HCT116 (cell line): ENCODE measurements around the gene MTARC2.

Experiments used
- CTCF ChIP-seq, 3 experiments: fragments of 200-600 bp in 1 of 3; sonication (generic) in 1 of 3; IDR thresholded peaks in 2 of 3; conservative IDR thresholded peaks in 1 of 3; 2 replicates each; pipeline ENCODE4 v1.5.1; 2012 to 2017; ENCODE audit warnings: low read depth in 2 of 3, low read length in 2 of 3, antibody characterized with exemption in 1 of 3, borderline replicate concordance in 1 of 3, control low read depth in 1 of 3, mild to moderate bottlenecking in 1 of 3, mixed read lengths in 1 of 3, mixed run types in 1 of 3, moderate library complexity in 1 of 3; ENCODE audit not compliant: insufficient read depth in 1 of 3
- POLR2A ChIP-seq: IDR thresholded peaks from 2 replicates; pipeline ENCODE4 v1.7.0; 2011; ENCODE audit warnings: borderline replicate concordance; ENCODE audit not compliant: insufficient read depth, insufficient read length; ENCODE audit errors: extremely low read depth
- RAD21 ChIP-seq: IDR thresholded peaks from 2 replicates; pipeline ENCODE4 v1.6.1; 2012; ENCODE audit warnings: low read depth, mild to moderate bottlenecking
- REST ChIP-seq: IDR thresholded peaks from 2 replicates; pipeline ENCODE4 v1.6.1; 2012; ENCODE audit warnings: low read depth
- TF ChIP-seq, protein P1 (sequence below): IDR thresholded peaks from 2 replicates; pipeline ENCODE4 v1.6.1; 2011; ENCODE audit warnings: mild to moderate bottlenecking, low read length, moderate library complexity; ENCODE audit not compliant: insufficient replicate concordance; ENCODE audit errors: extremely low read depth

DNA sequence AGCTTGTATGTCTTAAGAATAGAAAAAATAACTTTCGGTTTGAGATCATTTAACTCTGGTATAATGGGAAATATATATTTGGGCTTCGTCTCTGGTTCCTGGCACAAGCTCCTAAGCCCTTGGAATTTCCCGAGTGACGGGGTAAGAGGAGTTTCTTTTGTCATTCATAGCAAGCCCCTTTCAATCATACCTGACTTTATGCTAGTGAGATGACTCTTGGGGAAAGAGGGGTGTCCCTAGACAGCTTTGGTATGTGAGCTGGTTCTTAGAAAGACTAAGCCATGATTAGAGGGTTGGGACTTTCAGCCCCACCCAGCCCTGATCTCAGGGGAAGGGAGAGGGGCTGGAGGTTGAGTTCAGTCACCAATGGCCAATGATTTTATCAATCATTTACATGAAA, 24.7 kb downstream of the MTARC2 start:
- no peak for TF ChIP-seq CTCF (IDR thresholded peaks at IDR 0.05 in 2 of 3, conservative IDR thresholded peaks at IDR 0.05 in 1 of 3; ENCODE audit: borderline replicate concordance in 1 of 3, insufficient read depth in 1 of 3, low read depth in 2 of 3, low read length in 2 of 3)
- TF ChIP-seq, protein P1, sequence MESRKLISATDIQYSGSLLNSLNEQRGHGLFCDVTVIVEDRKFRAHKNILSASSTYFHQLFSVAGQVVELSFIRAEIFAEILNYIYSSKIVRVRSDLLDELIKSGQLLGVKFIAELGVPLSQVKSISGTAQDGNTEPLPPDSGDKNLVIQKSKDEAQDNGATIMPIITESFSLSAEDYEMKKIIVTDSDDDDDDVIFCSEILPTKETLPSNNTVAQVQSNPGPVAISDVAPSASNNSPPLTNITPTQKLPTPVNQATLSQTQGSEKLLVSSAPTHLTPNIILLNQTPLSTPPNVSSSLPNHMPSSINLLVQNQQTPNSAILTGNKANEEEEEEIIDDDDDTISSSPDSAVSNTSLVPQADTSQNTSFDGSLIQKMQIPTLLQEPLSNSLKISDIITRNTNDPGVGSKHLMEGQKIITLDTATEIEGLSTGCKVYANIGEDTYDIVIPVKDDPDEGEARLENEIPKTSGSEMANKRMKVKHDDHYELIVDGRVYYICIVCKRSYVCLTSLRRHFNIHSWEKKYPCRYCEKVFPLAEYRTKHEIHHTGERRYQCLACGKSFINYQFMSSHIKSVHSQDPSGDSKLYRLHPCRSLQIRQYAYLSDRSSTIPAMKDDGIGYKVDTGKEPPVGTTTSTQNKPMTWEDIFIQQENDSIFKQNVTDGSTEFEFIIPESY = no peak
- no peak for TF ChIP-seq POLR2A
- TF ChIP-seq RAD21 = no peak
- TF ChIP-seq REST = no peak
